Measurements from ENCODE around the gene PJA2. TPM values are rescaled to one million over a fixed set of nuclear protein-coding genes. Genes with fewer than 3 reads are reported as not detected.

The PJA2 gene
- total and polyA plus RNA-seq, 2 donors (not counting 1 experiment from before 2014, with no cell fraction given) = 21.3 to 90.4 TPM

DNA sequence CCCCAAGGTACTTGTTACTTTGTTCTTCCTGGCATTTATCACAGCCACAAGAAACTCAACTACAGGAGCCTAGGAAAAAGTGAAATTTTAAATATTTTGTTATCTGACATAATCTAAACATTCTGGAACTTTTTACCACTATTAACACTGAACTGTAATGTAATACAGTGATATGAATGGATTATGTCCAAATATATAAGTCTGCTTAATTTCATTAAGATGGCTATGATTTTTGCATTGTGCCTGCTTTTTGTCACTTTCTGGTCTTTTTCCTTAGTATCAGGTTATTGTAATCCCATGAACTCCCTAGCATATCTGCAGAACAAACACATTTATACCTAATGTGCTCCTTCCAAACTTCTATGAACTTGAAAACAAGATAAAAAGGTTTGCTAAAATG, 35.8 kb downstream of the PJA2 start:
- intact Hi-C loops (cut with micrococcal nuclease) = loop anchor here (2.0 kb wide), 1 partner anchor 13 kb away; no protein-coding TSS in a partner anchor
- Histone ChIP-seq H3K36me3 (replicated peaks in 1 of 2; ENCODE audit: control extremely low read depth in 1 of 2, control insufficient read depth in 1 of 2, extremely low read depth in 1 of 2, insufficient read depth in 2 of 2, low read length in 1 of 2) (peaks cover 11 to 42% of the 10 kb centered on the region in 2 experiments), H3K9me3 (ENCODE audit: control extremely low read depth in 1 of 3, control insufficient read depth in 2 of 3, insufficient read depth in 1 of 3, low read length in 2 of 3) (no peaks in the 10 kb centered on the region), H3K9ac (ENCODE audit: low read length) (no peak overlapping the region), H3K4me2 (replicated peaks; ENCODE audit: low read depth, low read length, poor library complexity, severe bottlenecking) (no peak overlapping the region), H2AFZ (ENCODE audit: insufficient read depth, low read depth, low read length, poor library complexity, severe bottlenecking) (no peak overlapping the region), H3K27ac (ENCODE audit: low read length in 2 of 2) (no peak overlapping the region), H4K20me1 (ENCODE audit: control insufficient read depth, insufficient read depth, low read length, poor library complexity, severe bottlenecking) (peaks cover 38% of the 10 kb centered on the region), H3K27me3 (replicated peaks in 1 of 4; ENCODE audit: control extremely low read depth in 1 of 4, control insufficient read depth in 3 of 4, insufficient read depth in 4 of 4, low read length in 3 of 4) (no peaks in the 10 kb centered on the region), H3K4me3 (ENCODE audit: control extremely low read depth in 1 of 5, extremely low read depth in 1 of 5, insufficient read depth in 1 of 5, low read depth in 2 of 5, low read length in 4 of 5) (no peak overlapping the region), H3K4me1 (ENCODE audit: control insufficient read depth in 2 of 2, insufficient read depth in 2 of 2, low read length in 2 of 2) (no peaks in the 10 kb centered on the region), H3K79me2 (ENCODE audit: control insufficient read depth, insufficient read depth, low read length) (peaks cover 56% of the 10 kb centered on the region)
- POLR2A ChIA-PET = no interaction called here
- peaks cover 18% of the 10 kb centered on the region for H3K4me1 Mint-ChIP-seq
- no peak for DNase-seq
- H3K27me3 Mint-ChIP-seq = no peaks in the 10 kb centered on the region
- no peak overlapping the region for H3K4me3 Mint-ChIP-seq
- CTCF ChIA-PET = no interaction called here
- no peak overlapping the region for H3K27ac Mint-ChIP-seq
- ATAC-seq (ENCODE audit: low read depth) = no peak
- H3K9me3 Mint-ChIP-seq (ENCODE audit: insufficient read depth) = peaks cover 2% of the 10 kb centered on the region
- no peak for TF ChIP-seq EZH2 (IDR thresholded peaks at IDR 0.05; ENCODE audit: borderline replicate concordance, insufficient read depth, low read depth, low read length, poor library complexity, severe bottlenecking)
- TF ChIP-seq, protein P1, sequence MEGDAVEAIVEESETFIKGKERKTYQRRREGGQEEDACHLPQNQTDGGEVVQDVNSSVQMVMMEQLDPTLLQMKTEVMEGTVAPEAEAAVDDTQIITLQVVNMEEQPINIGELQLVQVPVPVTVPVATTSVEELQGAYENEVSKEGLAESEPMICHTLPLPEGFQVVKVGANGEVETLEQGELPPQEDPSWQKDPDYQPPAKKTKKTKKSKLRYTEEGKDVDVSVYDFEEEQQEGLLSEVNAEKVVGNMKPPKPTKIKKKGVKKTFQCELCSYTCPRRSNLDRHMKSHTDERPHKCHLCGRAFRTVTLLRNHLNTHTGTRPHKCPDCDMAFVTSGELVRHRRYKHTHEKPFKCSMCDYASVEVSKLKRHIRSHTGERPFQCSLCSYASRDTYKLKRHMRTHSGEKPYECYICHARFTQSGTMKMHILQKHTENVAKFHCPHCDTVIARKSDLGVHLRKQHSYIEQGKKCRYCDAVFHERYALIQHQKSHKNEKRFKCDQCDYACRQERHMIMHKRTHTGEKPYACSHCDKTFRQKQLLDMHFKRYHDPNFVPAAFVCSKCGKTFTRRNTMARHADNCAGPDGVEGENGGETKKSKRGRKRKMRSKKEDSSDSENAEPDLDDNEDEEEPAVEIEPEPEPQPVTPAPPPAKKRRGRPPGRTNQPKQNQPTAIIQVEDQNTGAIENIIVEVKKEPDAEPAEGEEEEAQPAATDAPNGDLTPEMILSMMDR (IDR thresholded peaks at IDR 0.05) = no peak

DNA sequence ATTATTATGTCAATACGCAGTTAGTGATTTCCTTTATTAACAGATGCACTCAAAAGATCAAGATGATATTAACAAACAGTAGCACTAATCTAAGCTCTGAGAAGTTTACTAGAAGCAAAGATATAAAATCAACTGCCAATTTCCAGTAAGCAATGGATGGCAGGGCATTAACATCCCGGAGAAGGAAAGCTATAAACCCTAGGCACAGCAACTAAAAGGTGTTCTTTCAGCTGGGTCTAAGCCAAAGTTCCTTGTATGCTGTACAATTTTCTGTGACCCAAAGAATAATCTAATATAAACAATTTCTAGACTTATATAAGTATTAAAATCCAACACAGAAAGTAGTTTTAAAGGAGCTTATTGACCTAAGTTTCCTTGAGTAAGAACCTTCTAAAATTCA, 39.4 kb downstream of the PJA2 start:
- Mint-ChIP-seq H3K27me3 (no peaks in the 10 kb centered on the region), H3K27ac (no peak overlapping the region), H3K9me3 (ENCODE audit: insufficient read depth) (peaks cover 3% of the 10 kb centered on the region), H3K4me3 (no peak overlapping the region), H3K4me1 (peaks cover 19% of the 10 kb centered on the region)
- Histone ChIP-seq H2AFZ (ENCODE audit: insufficient read depth, low read depth, low read length, poor library complexity, severe bottlenecking) (no peak overlapping the region), H3K4me3 (ENCODE audit: control extremely low read depth in 1 of 5, extremely low read depth in 1 of 5, insufficient read depth in 1 of 5, low read depth in 2 of 5, low read length in 4 of 5) (no peak overlapping the region), H4K20me1 (ENCODE audit: control insufficient read depth, insufficient read depth, low read length, poor library complexity, severe bottlenecking) (peaks cover 39% of the 10 kb centered on the region), H3K27ac (ENCODE audit: low read length in 2 of 2) (no peak overlapping the region), H3K4me2 (replicated peaks; ENCODE audit: low read depth, low read length, poor library complexity, severe bottlenecking) (no peak overlapping the region), H3K4me1 (ENCODE audit: control insufficient read depth in 2 of 2, insufficient read depth in 2 of 2, low read length in 2 of 2) (no peaks in the 10 kb centered on the region), H3K9ac (ENCODE audit: low read length) (no peak overlapping the region), H3K27me3 (replicated peaks in 1 of 4; ENCODE audit: control extremely low read depth in 1 of 4, control insufficient read depth in 3 of 4, insufficient read depth in 4 of 4, low read length in 3 of 4) (no peaks in the 10 kb centered on the region), H3K79me2 (ENCODE audit: control insufficient read depth, insufficient read depth, low read length) (peaks cover 49% of the 10 kb centered on the region), H3K9me3 (ENCODE audit: control extremely low read depth in 1 of 3, control insufficient read depth in 2 of 3, insufficient read depth in 1 of 3, low read length in 2 of 3) (peaks cover 0 to 8% (median 7%) of the 10 kb centered on the region in 3 donors), H3K36me3 (replicated peaks in 1 of 2; ENCODE audit: control extremely low read depth in 1 of 2, control insufficient read depth in 1 of 2, extremely low read depth in 1 of 2, insufficient read depth in 2 of 2, low read length in 1 of 2) (peaks cover 15 to 39% of the 10 kb centered on the region in 2 experiments)
- POLR2A ChIA-PET = no interaction called here
- no CpG with 5 or more reads among the region's 2 CpGs for WGBS (ENCODE audit: insufficient coverage)
- CTCF ChIA-PET = interaction anchor here (0.6 to 2.2 kb wide), 3 partner anchors 14 to 317 kb away, joined by 3 to 6 read pairs (median 3); no protein-coding TSS in a partner anchor
- DNase-seq = no peak
- TF ChIP-seq, protein P1 (IDR thresholded peaks at IDR 0.05) = no peak
- no peak for TF ChIP-seq EZH2 (IDR thresholded peaks at IDR 0.05; ENCODE audit: borderline replicate concordance, insufficient read depth, low read depth, low read length, poor library complexity, severe bottlenecking)
- intact Hi-C loops (cut with micrococcal nuclease) = no loop called here
- no peak for ATAC-seq (ENCODE audit: low read depth)
